ENCODE data around the gene SLC29A2. TPM values are rescaled to one million over a fixed set of nuclear protein-coding genes. Genes with fewer than 3 reads are reported as not detected.

Gene SLC29A2
- polyA plus RNA-seq, 1 experiment, result 0.16 TPM

DNA sequence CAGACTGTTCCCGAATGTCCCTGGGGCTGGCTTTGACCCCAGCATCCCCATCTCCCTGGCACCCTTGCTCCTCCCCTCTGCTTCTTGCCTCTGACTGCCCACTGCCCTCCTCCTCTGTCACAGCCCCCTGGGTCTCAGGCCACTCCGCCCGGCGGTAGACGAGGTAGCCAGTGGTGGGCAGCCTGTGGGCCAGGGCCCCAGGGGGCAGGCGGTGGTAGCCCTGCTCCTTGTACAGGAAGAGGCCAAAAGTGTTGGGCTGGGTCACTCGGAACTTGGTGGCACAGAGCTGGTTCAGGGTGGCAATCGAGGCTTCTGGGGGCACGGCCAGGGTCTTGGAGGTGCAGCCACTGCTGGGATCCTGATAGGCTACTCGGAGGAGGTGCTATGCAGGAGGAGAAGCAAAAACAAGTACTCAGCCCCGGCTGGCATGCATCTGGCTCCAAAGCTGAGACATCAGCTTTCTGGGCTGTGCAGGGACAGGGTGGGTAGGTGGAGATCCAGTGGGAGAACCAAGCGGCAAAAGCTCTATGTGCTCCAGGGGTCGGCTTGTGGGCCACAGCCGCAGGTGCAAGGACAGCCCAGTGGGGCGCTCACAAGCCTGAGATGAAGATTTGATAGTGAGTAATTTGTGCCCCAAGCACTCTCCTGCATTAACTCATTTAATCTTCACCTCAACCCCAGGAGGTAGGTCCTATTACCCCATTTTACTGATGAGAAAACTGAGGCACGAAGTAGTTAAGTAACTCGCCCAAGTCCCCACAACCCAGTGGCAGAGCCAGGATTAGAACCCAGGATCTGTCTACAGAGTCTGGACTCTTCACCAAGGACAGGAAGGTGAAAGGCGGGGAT lies 39.0 kb downstream of the SLC29A2 start:
- TF ChIP-seq CTCF (IDR thresholded peaks at IDR 0.05; ENCODE audit: low read depth, low read length), result no peak
- CTCF ChIA-PET, result interaction anchor here (6.0 kb wide), 1 partner anchor 20 kb away, joined by 62 read pairs; no protein-coding TSS in a partner anchor
- POLR2A ChIA-PET, result no interaction called here
- Histone ChIP-seq H3K27me3 (ENCODE audit: control insufficient read depth, insufficient read depth, low read length) (no peaks in the 10 kb centered on the region), H3K4me3 (ENCODE audit: low read depth, low read length) (no peak overlapping the region), H3K27ac (ENCODE audit: low read depth, low read length) (no peak overlapping the region), H3K9me3 (ENCODE audit: control insufficient read depth, insufficient read depth, low read length) (peaks cover 3% of the 10 kb centered on the region; the same call in 1 of the 2 replicates)
- no peak for DNase-seq (ENCODE audit: low read depth, low spot score)

GRCh38 chr11:66331542-66332370 lies 39.8 kb downstream of the SLC29A2 start:
- ChIA-PET CTCF (interaction anchor here (6.0 kb wide), 1 partner anchor 19 kb away, joined by 62 read pairs; no protein-coding TSS in a partner anchor), POLR2A (interaction anchor here (2.2 to 2.6 kb wide), 2 partner anchors 15 to 19 kb away, joined by 11 to 12 read pairs; partner anchors contain the start of gene CD248)
- TF ChIP-seq CTCF (IDR thresholded peaks at IDR 0.05; ENCODE audit: low read depth, low read length), result no peak
- DNase-seq (ENCODE audit: low read depth, low spot score), result no peak
- Histone ChIP-seq H3K4me3 (ENCODE audit: low read depth, low read length) (no peak overlapping the region), H3K27me3 (ENCODE audit: control insufficient read depth, insufficient read depth, low read length) (no peaks in the 10 kb centered on the region), H3K27ac (ENCODE audit: low read depth, low read length) (no peak overlapping the region), H3K9me3 (ENCODE audit: control insufficient read depth, insufficient read depth, low read length) (peaks cover 3% of the 10 kb centered on the region; the same call in 1 of the 2 replicates)

DNA sequence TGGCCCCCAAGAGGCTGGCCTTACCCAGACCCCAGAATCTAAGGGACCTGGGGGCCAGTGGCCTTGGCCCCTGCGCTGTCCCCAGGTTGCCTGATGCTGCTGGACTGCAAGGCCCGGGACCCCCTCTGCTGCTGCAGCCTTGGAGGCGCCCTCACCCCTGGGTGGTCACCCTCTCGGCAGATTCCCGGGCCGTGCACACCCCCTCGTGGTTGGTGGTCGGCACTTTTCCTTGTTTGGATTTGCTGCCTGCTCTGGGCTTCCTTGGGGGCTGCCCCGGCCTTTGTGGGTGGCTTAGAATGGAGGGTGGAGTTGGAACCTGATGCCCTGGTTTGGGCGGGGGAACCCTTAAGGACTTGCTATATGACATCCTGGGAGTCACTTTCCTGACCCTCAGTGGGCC lies 40.6 kb downstream of the SLC29A2 start:
- POLR2A ChIA-PET, result interaction anchor here (2.2 to 2.6 kb wide), 2 partner anchors 14 to 18 kb away, joined by 11 to 12 read pairs; partner anchors contain the start of gene CD248

GRCh38 chr11:66329165-66329673 lies 42.3 kb downstream of the SLC29A2 start:
- Histone ChIP-seq H3K27ac (ENCODE audit: low read depth, low read length) (no peak overlapping the region), H3K27me3 (ENCODE audit: control insufficient read depth, insufficient read depth, low read length) (no peaks in the 10 kb centered on the region), H3K9me3 (ENCODE audit: control insufficient read depth, insufficient read depth, low read length) (no peaks in the 10 kb centered on the region), H3K4me3 (ENCODE audit: low read depth, low read length) (no peak overlapping the region)
- ChIA-PET POLR2A (interaction anchor here (0.8 to 2.6 kb wide), 3 partner anchors 12 to 17 kb away, joined by 10 to 18 read pairs (median 11); partner anchors contain the start of gene CD248), CTCF (interaction anchor here (0.7 to 6.0 kb wide), 6 partner anchors 11 to 635 kb away, joined by 3 to 62 read pairs (median 4); no protein-coding TSS in a partner anchor)
- DNase-seq (ENCODE audit: low read depth, low spot score), result no peak
- no peak for TF ChIP-seq CTCF (IDR thresholded peaks at IDR 0.05; ENCODE audit: low read depth, low read length)

More for the DNA sequence above, 40.6 kb downstream of the SLC29A2 start:
- no peaks in the 10 kb centered on the region for H3K27me3 ChIP-seq (ENCODE audit: control insufficient read depth, insufficient read depth, low read length)
- no peak for DNase-seq (ENCODE audit: low read depth, low spot score)
- H3K27ac ChIP-seq (ENCODE audit: low read depth, low read length), result no peak overlapping the region
- no peak for TF ChIP-seq CTCF (IDR thresholded peaks at IDR 0.05; ENCODE audit: low read depth, low read length)
- H3K9me3 ChIP-seq (ENCODE audit: control insufficient read depth, insufficient read depth, low read length), result peaks cover 3% of the 10 kb centered on the region; the same call in 1 of the 2 replicates
- no peak overlapping the region for H3K4me3 ChIP-seq (ENCODE audit: low read depth, low read length)
- CTCF ChIA-PET, result interaction anchor here (6.0 kb wide), 1 partner anchor 18 kb away, joined by 62 read pairs; no protein-coding TSS in a partner anchor
